GM15510 (cell line): Measurements from ENCODE around the gene TECPR1.

ENCODE experiments used
- POLR2A ChIP-seq: IDR thresholded peaks from 3 replicates; pipeline ENCODE4 v1.6.1; 2011; ENCODE audit warnings: borderline replicate concordance; ENCODE audit not compliant: insufficient read length; ENCODE audit errors: extremely low read depth

TECPR1 gene

GRCh38 chr7:98280296-98280695 is 28.3 kb upstream of the TECPR1 start:
- no peak for TF ChIP-seq POLR2A

GRCh38 chr7:98278936-98279335 is 26.9 kb upstream of the TECPR1 start:
- TF ChIP-seq POLR2A, result no peak

DNA sequence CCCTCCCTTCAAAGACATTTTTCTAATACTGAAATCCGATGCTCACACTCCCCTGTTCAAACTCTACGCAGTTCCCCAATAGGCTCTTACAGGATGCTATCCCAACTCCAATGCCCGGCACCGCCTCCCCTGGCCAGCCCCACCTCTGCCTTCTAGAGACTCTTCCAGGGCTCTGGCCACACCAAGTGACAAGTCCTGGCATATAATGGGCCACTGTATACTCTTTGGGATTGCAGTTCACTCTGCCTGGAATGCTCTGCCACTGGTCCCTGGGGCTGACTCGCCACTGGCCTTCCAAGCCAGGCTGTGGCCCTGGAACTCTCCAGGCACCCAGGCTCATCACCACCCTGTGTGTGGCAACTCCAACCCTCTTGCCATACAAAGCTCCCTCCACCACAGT is 26.4 kb upstream of the TECPR1 start:
- no peak for TF ChIP-seq POLR2A

DNA sequence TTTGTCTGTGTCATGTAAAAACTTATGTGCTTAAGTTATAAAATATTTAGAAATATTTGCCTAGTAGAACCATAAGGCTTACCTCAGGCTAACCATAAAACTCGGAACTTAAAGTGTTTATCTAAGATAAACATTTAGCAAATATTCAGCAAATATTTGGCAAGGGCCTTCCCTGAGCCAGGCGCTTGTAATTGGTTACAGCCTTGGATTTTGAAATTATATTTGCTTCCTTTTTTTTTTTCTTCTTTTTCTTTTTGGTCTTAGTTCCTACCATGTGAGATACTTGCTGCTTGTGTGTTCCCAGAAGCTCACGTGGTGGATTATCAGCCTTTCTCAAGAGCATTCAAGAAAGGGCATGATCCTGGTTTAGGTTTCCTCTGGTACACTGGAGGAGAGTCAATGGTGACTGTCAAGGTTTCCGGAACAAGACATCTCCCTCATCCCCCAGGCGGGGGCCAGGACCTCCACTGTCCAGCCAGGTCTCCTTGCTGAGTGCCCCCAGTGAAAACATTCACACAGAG is 24.3 kb upstream of the TECPR1 start:
- no peak for TF ChIP-seq POLR2A

- no peak for TF ChIP-seq POLR2A
Observed at GRCh38 chr7:98267303-98267702, 15.3 kb upstream of the TECPR1 start.

DNA sequence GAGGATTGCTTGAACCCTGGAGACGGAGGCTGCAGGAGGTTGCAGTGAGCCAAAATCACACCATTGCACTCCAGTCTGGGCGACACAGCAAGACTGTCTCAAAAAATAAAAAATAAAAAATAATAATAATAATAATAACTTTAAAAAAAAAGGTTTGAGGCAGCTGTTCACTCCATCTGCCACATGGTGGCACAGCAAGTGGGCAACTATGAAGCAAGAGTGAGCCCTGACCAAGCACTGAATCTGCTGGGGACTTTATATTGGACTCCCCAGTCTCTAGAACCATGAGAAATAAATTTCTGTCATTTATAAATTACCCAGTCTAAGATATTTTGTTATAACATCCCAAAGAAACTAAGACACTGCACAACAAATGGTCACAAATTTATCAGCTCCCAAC is 14.8 kb upstream of the TECPR1 start:
- no peak for TF ChIP-seq POLR2A

- TF ChIP-seq POLR2A, result no peak
Observed at GRCh38 chr7:98265841-98266271, 13.8 kb upstream of the TECPR1 start.

GRCh38 chr7:98257701-98258100 is 5.7 kb upstream of the TECPR1 start:
- no peak for TF ChIP-seq POLR2A

- no peak for TF ChIP-seq POLR2A
Observed at GRCh38 chr7:98256431-98256830, 4.4 kb upstream of the TECPR1 start.

GRCh38 chr7:98254951-98255610 is 3.0 kb upstream of the TECPR1 start:
- no peak for TF ChIP-seq POLR2A

DNA sequence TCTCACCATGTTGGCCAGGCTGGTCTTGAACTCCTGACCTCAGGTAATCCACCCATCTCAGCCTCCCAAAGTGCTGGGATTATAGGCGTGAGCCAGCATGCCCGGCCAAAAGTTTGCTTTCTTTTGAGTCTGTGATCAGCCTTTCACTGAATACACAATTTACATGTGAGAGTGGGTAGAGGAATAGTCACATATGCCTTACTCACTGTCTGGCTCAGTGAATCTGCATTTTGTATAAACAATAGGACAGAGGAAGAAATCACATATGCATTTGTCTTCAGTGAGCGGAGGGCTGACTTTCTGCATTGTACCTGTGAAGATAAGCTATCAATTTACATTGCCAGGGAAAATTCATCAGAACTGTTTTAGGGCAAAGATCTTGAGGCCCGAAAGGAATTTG is 2.5 kb upstream of the TECPR1 start:
- TF ChIP-seq POLR2A, result no peak

DNA sequence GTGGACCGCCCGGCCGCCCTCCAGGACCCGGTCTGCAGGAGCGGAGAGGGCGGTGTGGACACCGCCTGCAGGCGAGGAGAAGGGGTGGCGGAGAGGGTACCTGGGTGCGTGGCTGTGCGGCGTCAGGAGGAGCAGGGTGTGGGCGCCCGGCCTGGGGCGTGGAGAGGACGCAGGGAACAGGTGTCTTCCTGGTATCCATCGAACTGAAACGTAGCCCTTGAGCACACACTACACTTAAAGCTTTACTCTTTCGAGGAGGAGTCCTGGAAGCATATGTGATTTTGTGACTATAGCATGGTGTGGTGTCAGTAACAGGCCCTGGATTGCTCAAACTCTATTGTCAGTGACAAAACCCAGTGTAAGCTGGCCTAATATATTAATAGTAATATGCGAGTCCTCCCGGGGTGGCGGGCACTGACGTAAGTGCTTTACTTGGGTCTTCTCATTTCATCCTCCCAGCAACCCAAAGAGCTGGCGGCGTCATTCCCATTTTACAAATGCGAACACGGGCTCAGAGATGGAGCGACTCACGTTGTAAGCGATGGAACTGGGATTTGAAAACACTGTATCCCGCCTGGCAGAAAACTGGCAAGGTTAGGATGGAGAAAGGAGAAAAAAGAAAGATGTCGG is 508 bp upstream of the TECPR1 start:
- no peak for TF ChIP-seq POLR2A

DNA sequence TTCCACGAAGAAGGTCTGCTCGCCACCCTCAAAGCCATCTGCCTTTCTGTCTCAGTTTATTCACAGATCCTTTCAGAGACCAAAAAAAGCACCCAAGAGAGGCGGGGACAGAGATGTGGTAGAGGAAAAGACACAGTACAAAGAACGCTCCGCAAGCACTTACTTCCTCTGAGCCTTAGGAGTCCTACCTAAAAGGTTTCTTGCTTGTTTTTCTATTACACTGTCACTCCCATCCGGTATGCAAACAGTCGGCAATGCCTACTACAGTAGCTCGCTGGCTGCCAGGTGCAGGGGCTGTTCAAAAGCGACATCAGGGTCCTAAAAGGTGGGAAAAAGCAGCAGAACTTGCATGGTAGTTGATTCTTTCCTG is 816 bp downstream of the TECPR1 start:
- no peak for TF ChIP-seq POLR2A

- TF ChIP-seq POLR2A, result no peak
Observed at GRCh38 chr7:98250789-98251188, 1.2 kb downstream of the TECPR1 start.

- no peak for TF ChIP-seq POLR2A
Observed at GRCh38 chr7:98249106-98249505, 2.9 kb downstream of the TECPR1 start.

DNA sequence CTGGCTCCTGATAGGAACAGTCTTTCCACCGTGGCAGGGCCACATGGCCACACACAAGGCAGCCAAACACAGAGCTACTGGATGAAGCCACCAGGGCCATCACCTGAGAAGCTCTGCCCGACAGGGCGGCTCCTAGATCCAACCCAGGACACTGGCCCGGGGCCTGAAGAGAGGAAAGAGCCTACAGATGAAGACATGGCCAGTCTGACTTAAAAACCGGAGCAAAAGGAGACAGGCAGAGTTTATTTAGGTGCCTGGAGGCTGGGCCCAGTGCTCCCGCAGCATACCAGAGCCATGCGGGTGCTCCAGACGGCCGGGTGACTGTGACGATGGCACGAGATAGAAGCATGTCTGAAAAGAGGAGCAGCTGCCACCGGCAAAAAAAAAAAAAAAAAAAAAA is 3.9 kb downstream of the TECPR1 start:
- no peak for TF ChIP-seq POLR2A
